Stimulated activated CD8-positive, alpha-beta memory T cell treated with anti-CD3 and anti-CD28 coated beads, Interleukin-2, amount 100 ng/mL, for 48 hours (primary cell): ENCODE measurements around the gene NPDC1.
"Not testable (repeated sequence)": the region's sequence is repeated elsewhere in the genome, so short reads cannot be mapped to it uniquely, and the experiment has no call there.

Experiments
- DNase-seq, 2 donors: peaks; one replicate each; pipeline ENCODE4 v3.0.0-alpha.2; 2020; ENCODE audit warnings: low read depth in 2 of 2

Gene NPDC1

GRCh38 chr9:137075275-137075775 is 29.3 kb upstream of the NPDC1 start:
- DNase-seq: no peak

- DNase-seq: no peak
Measured at GRCh38 chr9:137074657-137075274, 28.8 kb upstream of the NPDC1 start.

GRCh38 chr9:137073992-137074399 is 28.0 kb upstream of the NPDC1 start:
- DNase-seq: no peak

GRCh38 chr9:137071282-137071681 is 25.3 kb upstream of the NPDC1 start:
- no peak for DNase-seq

GRCh38 chr9:137070906-137071275 is 24.9 kb upstream of the NPDC1 start:
- DNase-seq: no peak

GRCh38 chr9:137070201-137070905 is 24.4 kb upstream of the NPDC1 start, which contains the start of gene SAPCD2:
SAPCD2 (minus strand) TSS chr9:137070557; CDS start chr9:137070460, 97 bp downstream.
- DNase-seq: peak; percentile 70 to 74

GRCh38 chr9:137069508-137070091 is 23.6 kb upstream of the NPDC1 start:
- DNase-seq: no peak

- DNase-seq: no peak
Measured at GRCh38 chr9:137068539-137069507, 22.8 kb upstream of the NPDC1 start.

GRCh38 chr9:137067860-137068538 is 22.0 kb upstream of the NPDC1 start:
- DNase-seq: peak; percentile 67 to 78

GRCh38 chr9:137066096-137066861 is 20.3 kb upstream of the NPDC1 start:
- no peak for DNase-seq

GRCh38 chr9:137065336-137065967 is 19.5 kb upstream of the NPDC1 start:
- no peak for DNase-seq

GRCh38 chr9:137064880-137065164 is 18.8 kb upstream of the NPDC1 start:
- no peak for DNase-seq

GRCh38 chr9:137064027-137064879 is 18.3 kb upstream of the NPDC1 start:
- peak; percentile 42 to 64 for DNase-seq

- no peak for DNase-seq
Measured at GRCh38 chr9:137063311-137064026, 17.5 kb upstream of the NPDC1 start.

GRCh38 chr9:137062798-137063197 is 16.8 kb upstream of the NPDC1 start:
- not testable (repeated sequence) for DNase-seq

- DNase-seq: no peak
Measured at GRCh38 chr9:137062384-137062783, 16.4 kb upstream of the NPDC1 start.

- DNase-seq: no peak
Measured at GRCh38 chr9:137058521-137059234, 12.7 kb upstream of the NPDC1 start.

- DNase-seq: no peak
Measured at GRCh38 chr9:137057545-137057944, 11.6 kb upstream of the NPDC1 start.
